ENCODE data around the gene MAN1B1.

MAN1B1 gene

GRCh38 chr9:137073992-137074399, 12.8 kb upstream of the MAN1B1 start:
- H3K27ac ChIP-seq: peak overlapping the region; percentile 97
- no peak for DNase-seq (ENCODE audit: low spot score)
- ChIA-PET CTCF (interaction anchor here (0.8 kb wide), 2 partner anchors 10 to 27 kb away, joined by 3 to 5 read pairs; partner anchors contain the start of gene NPDC1), POLR2A (ENCODE audit: low non-redundant PET) (no interaction called here)
- no peak for TF ChIP-seq CTCF (conservative IDR thresholded peaks at IDR 0.05; ENCODE audit: low read depth)

GRCh38 chr9:137074657-137075274, 12.0 kb upstream of the MAN1B1 start:
- peak overlapping the region; percentile 97 for H3K27ac ChIP-seq
- POLR2A ChIA-PET (ENCODE audit: low non-redundant PET): no interaction called here
- CTCF ChIA-PET: interaction anchor here (0.6 to 2.6 kb wide), 3 partner anchors 11 to 287 kb away, joined by 3 to 10 read pairs (median 3); no protein-coding TSS in a partner anchor
- no peak for TF ChIP-seq CTCF (conservative IDR thresholded peaks at IDR 0.05; ENCODE audit: low read depth)
- no peak for DNase-seq (ENCODE audit: low spot score)

GRCh38 chr9:137075275-137075775, 11.5 kb upstream of the MAN1B1 start:
- ChIA-PET CTCF (interaction anchor here (0.7 to 2.6 kb wide), 3 partner anchors 11 to 33 kb away, joined by 3 to 10 read pairs (median 3); partner anchors contain the start of gene NPDC1), POLR2A (ENCODE audit: low non-redundant PET) (interaction anchor here (0.7 kb wide), 1 partner anchor 10 kb away, joined by 6 read pairs; no protein-coding TSS in a partner anchor)
- TF ChIP-seq CTCF (conservative IDR thresholded peaks at IDR 0.05; ENCODE audit: low read depth): no peak
- peak overlapping the region; percentile 97 for H3K27ac ChIP-seq
- no peak for DNase-seq (ENCODE audit: low spot score)

- POLR2A ChIA-PET (ENCODE audit: low non-redundant PET): no interaction called here
- DNase-seq (ENCODE audit: low spot score): no peak
- H3K27ac ChIP-seq: peak overlapping the region; percentile 97
- no peak for TF ChIP-seq CTCF (conservative IDR thresholded peaks at IDR 0.05; ENCODE audit: low read depth)
- CTCF ChIA-PET: interaction anchor here (0.8 to 2.6 kb wide), 5 partner anchors 9 to 42 kb away, joined by 3 to 12 read pairs (median 7); partner anchors contain the start of gene NPDC1
Observed at GRCh38 chr9:137076636-137077009, 10.2 kb upstream of the MAN1B1 start.

- ChIA-PET POLR2A (ENCODE audit: low non-redundant PET) (no interaction called here), CTCF (interaction anchor here (1.2 to 2.6 kb wide), 4 partner anchors 9 to 42 kb away, joined by 3 to 12 read pairs (median 8); partner anchors contain the start of gene NPDC1)
- TF ChIP-seq CTCF (conservative IDR thresholded peaks at IDR 0.05; ENCODE audit: low read depth): no peak
- H3K27ac ChIP-seq: peak within 1 kb of the TSS; percentile 97
- DNase-seq (ENCODE audit: low spot score): no peak
Observed at GRCh38 chr9:137077010-137077747, 9.6 kb upstream of the MAN1B1 start, which contains the start of gene UAP1L1. UAP1L1 (plus strand) TSS chr9:137077517; CDS start chr9:137077533, 16 bp downstream.

Measured in RWPE1 (cell line).